HFF-Myc (cell line): ENCODE measurements around the gene OPA1.

Experiments
- DNase-seq: peaks from one replicate; pipeline ENCODE4 v3.0.0-alpha.2; 2011; ENCODE audit warnings: low read depth; ENCODE audit errors: extremely low read depth
- H3K4me3 ChIP-seq: replicated peaks from 2 replicates; pipeline ENCODE4 v1.5.1; 2011; ENCODE audit warnings: low read depth, mild to moderate bottlenecking, control low read depth, low read length
- CTCF ChIP-seq: IDR thresholded peaks from 2 replicates; pipeline ENCODE4 v1.5.1; 2012; ENCODE audit warnings: mild to moderate bottlenecking, low read depth, low read length, control low read depth; ENCODE audit errors: missing control alignments

Gene OPA1

GRCh38 chr3:193640728-193641439 is 47.9 kb downstream of the OPA1 start:
- no peak overlapping the region for H3K4me3 ChIP-seq
- TF ChIP-seq CTCF, result no peak
- no peak for DNase-seq

GRCh38 chr3:193641440-193641775 is 48.4 kb downstream of the OPA1 start:
- no peak overlapping the region for H3K4me3 ChIP-seq
- no peak for DNase-seq
- no peak for TF ChIP-seq CTCF

- no peak for DNase-seq
- TF ChIP-seq CTCF, result no peak
- no peak overlapping the region for H3K4me3 ChIP-seq
Measured at GRCh38 chr3:193645806-193646205, 52.8 kb downstream of the OPA1 start.

- no peak for DNase-seq
- TF ChIP-seq CTCF, result no peak
- no peak overlapping the region for H3K4me3 ChIP-seq
Measured at GRCh38 chr3:193648542-193649076, 55.6 kb downstream of the OPA1 start.

GRCh38 chr3:193650585-193650984 is 57.6 kb downstream of the OPA1 start:
- DNase-seq, result no peak
- TF ChIP-seq CTCF, result no peak
- H3K4me3 ChIP-seq, result no peak overlapping the region

- DNase-seq, result no peak
- TF ChIP-seq CTCF, result no peak
- no peak overlapping the region for H3K4me3 ChIP-seq
Measured at GRCh38 chr3:193655831-193656433, 62.9 kb downstream of the OPA1 start.

- DNase-seq, result no peak
- no peak overlapping the region for H3K4me3 ChIP-seq
- no peak for TF ChIP-seq CTCF
Measured at GRCh38 chr3:193656445-193656844, 63.4 kb downstream of the OPA1 start.
